Astrocyte of the spinal cord (primary cell): ENCODE measurements around the gene ADAM33.

Experiments
- DNase-seq: peaks from one replicate; pipeline ENCODE4 v3.0.0; 2011; ENCODE audit warnings: low read depth, low spot score
- H3K4me3 ChIP-seq: 2 replicates; pipeline ENCODE4 v1.5.1; 2011; ENCODE audit warnings: low read depth, mild to moderate bottlenecking, low read length, moderate library complexity
- CTCF ChIP-seq: IDR thresholded peaks from 2 replicates; pipeline ENCODE4 v1.5.1; 2012; ENCODE audit warnings: low read depth, mild to moderate bottlenecking, low read length, inconsistent platforms
- in situ Hi-C: cut with HindIII; loops from 2 replicates; pipeline ENCODE4 v1.10.0; 2017; ENCODE audit warnings: low sequenced_read_pairs

ADAM33 gene

GRCh38 chr20:3710703-3711483 lies 29.1 kb upstream of the ADAM33 start:
- TF ChIP-seq CTCF, result peak; percentile 94
- H3K4me3 ChIP-seq, result no peak overlapping the region
- in situ Hi-C loops, result no loop called here
- peak; percentile 38 for DNase-seq

GRCh38 chr20:3710011-3710466 lies 28.2 kb upstream of the ADAM33 start:
- in situ Hi-C loops, result no loop called here
- H3K4me3 ChIP-seq, result no peak overlapping the region
- no peak for DNase-seq
- TF ChIP-seq CTCF, result no peak

GRCh38 chr20:3707508-3707899 lies 25.7 kb upstream of the ADAM33 start:
- in situ Hi-C loops, result no loop called here
- no peak overlapping the region for H3K4me3 ChIP-seq
- no peak for DNase-seq
- TF ChIP-seq CTCF, result no peak

GRCh38 chr20:3706774-3707507 lies 25.1 kb upstream of the ADAM33 start:
- TF ChIP-seq CTCF, result no peak
- in situ Hi-C loops, result no loop called here
- H3K4me3 ChIP-seq, result no peak overlapping the region
- no peak for DNase-seq

- no peak for DNase-seq
- H3K4me3 ChIP-seq, result no peak overlapping the region
- in situ Hi-C loops, result no loop called here
- TF ChIP-seq CTCF, result no peak
These were observed 24.3 kb upstream of the ADAM33 start for GRCh38 chr20:3705970-3706739.

GRCh38 chr20:3705491-3705969 lies 23.7 kb upstream of the ADAM33 start:
- no peak for DNase-seq
- in situ Hi-C loops, result no loop called here
- no peak for TF ChIP-seq CTCF
- H3K4me3 ChIP-seq, result no peak overlapping the region
